HepG2 (cell line): ENCODE data around the gene SULT2B1. TPM values are rescaled to one million over a fixed set of nuclear protein-coding genes. Genes with fewer than 3 reads are reported as not detected.
A peak's percentile ranks its signal among the peaks of the same experiment; 100 is the strongest.

Experiments
- BRCA1 ChIP-seq: sonication (generic); formaldehyde crosslinking; IDR thresholded peaks from 2 replicates; pipeline ENCODE4 v1.4.0; 2020; ENCODE audit warnings: missing genetic modification reagents
- CEBPB ChIP-seq: IDR thresholded peaks from 2 replicates; pipeline ENCODE4 v1.6.1; 2011; ENCODE audit warnings: low read depth, low read length, improper control_type of control experiment, borderline replicate concordance
- FOXP4 ChIP-seq: sonication (generic); formaldehyde crosslinking; IDR thresholded peaks from 2 replicates; pipeline ENCODE4 v1.4.0; 2020; ENCODE audit warnings: missing genetic modification reagents
- HBP1 ChIP-seq: IDR thresholded peaks from 2 replicates; pipeline ENCODE4 v1.6.1; 2016; ENCODE audit warnings: low read depth, control low read depth
- JUN ChIP-seq: sonication (generic); formaldehyde crosslinking; IDR thresholded peaks from 2 replicates; pipeline ENCODE4 v1.4.0; 2020; ENCODE audit warnings: mild to moderate bottlenecking, missing genetic modification reagents
- MAF1 ChIP-seq: sonication (generic); formaldehyde crosslinking; IDR thresholded peaks from 2 replicates; pipeline ENCODE4 v1.5.0; 2020; ENCODE audit warnings: missing genetic modification reagents, borderline replicate concordance
- MTA3 ChIP-seq: sonication (generic); formaldehyde crosslinking; IDR thresholded peaks from 2 replicates; pipeline ENCODE4 v1.4.0; 2020; ENCODE audit warnings: missing genetic modification reagents
- NR2F1 ChIP-seq, 2 experiments: fragments of 450-650 bp in 1 of 2; formaldehyde crosslinking in 1 of 2; IDR thresholded peaks; 2 replicates each; pipeline versions ENCODE4 v1.5.0 to v1.6.1; 2016 to 2020; ENCODE audit warnings: mild to moderate bottlenecking in 1 of 2, missing compliant biosample characterization in 1 of 2, missing genetic modification reagents in 1 of 2, moderate library complexity in 1 of 2
- NRL ChIP-seq: sonication (generic); formaldehyde crosslinking; IDR thresholded peaks from 2 replicates; pipeline ENCODE4 v1.5.0; 2020; ENCODE audit warnings: missing genetic modification reagents, mild to moderate bottlenecking, moderate library complexity, borderline replicate concordance
- RARA ChIP-seq: IDR thresholded peaks from 2 replicates; pipeline ENCODE4 v1.6.1; 2016; ENCODE audit warnings: missing genetic modification reagents, missing compliant biosample characterization
- RBAK ChIP-seq: sonication (generic); formaldehyde crosslinking; IDR thresholded peaks from 2 replicates; pipeline ENCODE4 v1.5.1; 2020; ENCODE audit warnings: mild to moderate bottlenecking, missing genetic modification reagents
- RXRB ChIP-seq: IDR thresholded peaks from 2 replicates; pipeline ENCODE4 v1.6.1; 2016; ENCODE audit warnings: borderline replicate concordance, missing genetic modification reagents, missing compliant biosample characterization
- XRCC5 ChIP-seq: fragments of 200-400 bp; formaldehyde crosslinking; optimal IDR thresholded peaks from 2 replicates; pipeline ENCODE3; 2017; ENCODE audit warnings: mild to moderate bottlenecking, low read length
- ZMYM3 ChIP-seq: sonication (generic); formaldehyde crosslinking; IDR thresholded peaks from 2 replicates; pipeline ENCODE4 v1.5.1; 2020; ENCODE audit warnings: mild to moderate bottlenecking, missing genetic modification reagents
- ZNF451 ChIP-seq: sonication (generic); formaldehyde crosslinking; IDR thresholded peaks from 2 replicates; pipeline ENCODE4 v1.5.0; 2020; ENCODE audit warnings: mild to moderate bottlenecking, missing genetic modification reagents
- polyA plus RNA-seq, 8 experiments: library from polyadenylated mRNA; depleted of rRNA in 3 of 8; stranded (reverse) in 7 of 8; unstranded in 1 of 8; fragments of >200 nt; fragmentation: Illumina TruSeq in 4 of 8; extraction: Trizol in 4 of 8; gene quantifications; 2 replicates each; pipeline versions ENCODE4 v1.2.1 to v1.2.3, GENCODE V29; 2011 to 2016; ENCODE audit warnings: low read depth in 4 of 8, missing spikeins in 1 of 8, mixed read lengths in 1 of 8; ENCODE audit not compliant: insufficient read depth in 1 of 8
- total RNA-seq, 5 experiments: library from RNA; depleted of rRNA; stranded (reverse); fragments of >200 nt; fragmentation: Illumina TruSeq; extraction: Trizol; gene quantifications; 2 replicates each; pipeline ENCODE4 v1.2.3, GENCODE V29; 2016; ENCODE audit warnings: low read depth in 1 of 5
- TF ChIP-seq, protein P1 (sequence below): IDR thresholded peaks from 2 replicates; pipeline ENCODE4 v1.4.0; 2020; ENCODE audit warnings: mild to moderate bottlenecking, missing genetic modification reagents
- TF ChIP-seq, protein P2 (sequence below): sonication (generic); formaldehyde crosslinking; IDR thresholded peaks from 2 replicates; pipeline ENCODE4 v1.4.0; 2020; ENCODE audit warnings: missing genetic modification reagents
- TF ChIP-seq, protein P3 (sequence below): sonication (generic); formaldehyde crosslinking; IDR thresholded peaks from 2 replicates; pipeline ENCODE4 v1.5.1; 2020; ENCODE audit warnings: missing genetic modification reagents, mild to moderate bottlenecking, borderline replicate concordance

Gene SULT2B1
- total and polyA plus RNA-seq, 2 of the 13 experiments (the other 11 are each of a cell fraction or from before 2014, with no cell fraction given) = 0.13 TPM; not detected in 1

GRCh38 chr19:48556163-48556562 lies 4.2 kb downstream of the SULT2B1 start (continued):
- TF ChIP-seq, protein P1, sequence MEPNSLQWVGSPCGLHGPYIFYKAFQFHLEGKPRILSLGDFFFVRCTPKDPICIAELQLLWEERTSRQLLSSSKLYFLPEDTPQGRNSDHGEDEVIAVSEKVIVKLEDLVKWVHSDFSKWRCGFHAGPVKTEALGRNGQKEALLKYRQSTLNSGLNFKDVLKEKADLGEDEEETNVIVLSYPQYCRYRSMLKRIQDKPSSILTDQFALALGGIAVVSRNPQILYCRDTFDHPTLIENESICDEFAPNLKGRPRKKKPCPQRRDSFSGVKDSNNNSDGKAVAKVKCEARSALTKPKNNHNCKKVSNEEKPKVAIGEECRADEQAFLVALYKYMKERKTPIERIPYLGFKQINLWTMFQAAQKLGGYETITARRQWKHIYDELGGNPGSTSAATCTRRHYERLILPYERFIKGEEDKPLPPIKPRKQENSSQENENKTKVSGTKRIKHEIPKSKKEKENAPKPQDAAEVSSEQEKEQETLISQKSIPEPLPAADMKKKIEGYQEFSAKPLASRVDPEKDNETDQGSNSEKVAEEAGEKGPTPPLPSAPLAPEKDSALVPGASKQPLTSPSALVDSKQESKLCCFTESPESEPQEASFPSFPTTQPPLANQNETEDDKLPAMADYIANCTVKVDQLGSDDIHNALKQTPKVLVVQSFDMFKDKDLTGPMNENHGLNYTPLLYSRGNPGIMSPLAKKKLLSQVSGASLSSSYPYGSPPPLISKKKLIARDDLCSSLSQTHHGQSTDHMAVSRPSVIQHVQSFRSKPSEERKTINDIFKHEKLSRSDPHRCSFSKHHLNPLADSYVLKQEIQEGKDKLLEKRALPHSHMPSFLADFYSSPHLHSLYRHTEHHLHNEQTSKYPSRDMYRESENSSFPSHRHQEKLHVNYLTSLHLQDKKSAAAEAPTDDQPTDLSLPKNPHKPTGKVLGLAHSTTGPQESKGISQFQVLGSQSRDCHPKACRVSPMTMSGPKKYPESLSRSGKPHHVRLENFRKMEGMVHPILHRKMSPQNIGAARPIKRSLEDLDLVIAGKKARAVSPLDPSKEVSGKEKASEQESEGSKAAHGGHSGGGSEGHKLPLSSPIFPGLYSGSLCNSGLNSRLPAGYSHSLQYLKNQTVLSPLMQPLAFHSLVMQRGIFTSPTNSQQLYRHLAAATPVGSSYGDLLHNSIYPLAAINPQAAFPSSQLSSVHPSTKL (CRISPR knock-in tag) = peak; percentile 24; the same call in 1 of the 2 replicates
- TF ChIP-seq NRL (CRISPR knock-in tag) (no peak), FOXP4 (CRISPR knock-in tag) (no peak), RBAK (CRISPR knock-in tag) (no peak), ZMYM3 (peak; percentile 58; the same call in 1 of the 2 replicates), NR2F1 (CRISPR knock-in tag; IDR thresholded peaks at IDR 0.05) (peak in 1 of 2 experiments; percentile 47; a peak in 1 of 4 replicates), ZNF451 (CRISPR knock-in tag) (no peak), BRCA1 (no peak), RXRB (CRISPR knock-in tag) (peak; percentile 41; the same call in 1 of the 2 replicates), XRCC5 (peak; percentile 19), HBP1 (CRISPR knock-in tag) (0 out of 2 replicates have a peak, but pooled peaks have one; percentile 34), CEBPB (peak; percentile 87), RARA (CRISPR knock-in tag) (peak; percentile 75), JUN (CRISPR knock-in tag) (0 out of 2 replicates have a peak, but pooled peaks have one; percentile 57), MTA3 (CRISPR knock-in tag) (no peak), MAF1 (no peak)
- TF ChIP-seq, protein P2, sequence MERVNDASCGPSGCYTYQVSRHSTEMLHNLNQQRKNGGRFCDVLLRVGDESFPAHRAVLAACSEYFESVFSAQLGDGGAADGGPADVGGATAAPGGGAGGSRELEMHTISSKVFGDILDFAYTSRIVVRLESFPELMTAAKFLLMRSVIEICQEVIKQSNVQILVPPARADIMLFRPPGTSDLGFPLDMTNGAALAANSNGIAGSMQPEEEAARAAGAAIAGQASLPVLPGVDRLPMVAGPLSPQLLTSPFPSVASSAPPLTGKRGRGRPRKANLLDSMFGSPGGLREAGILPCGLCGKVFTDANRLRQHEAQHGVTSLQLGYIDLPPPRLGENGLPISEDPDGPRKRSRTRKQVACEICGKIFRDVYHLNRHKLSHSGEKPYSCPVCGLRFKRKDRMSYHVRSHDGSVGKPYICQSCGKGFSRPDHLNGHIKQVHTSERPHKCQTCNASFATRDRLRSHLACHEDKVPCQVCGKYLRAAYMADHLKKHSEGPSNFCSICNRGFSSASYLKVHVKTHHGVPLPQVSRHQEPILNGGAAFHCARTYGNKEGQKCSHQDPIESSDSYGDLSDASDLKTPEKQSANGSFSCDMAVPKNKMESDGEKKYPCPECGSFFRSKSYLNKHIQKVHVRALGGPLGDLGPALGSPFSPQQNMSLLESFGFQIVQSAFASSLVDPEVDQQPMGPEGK = no peak; the same call in 1 of the 2 replicates
- TF ChIP-seq, protein P3, sequence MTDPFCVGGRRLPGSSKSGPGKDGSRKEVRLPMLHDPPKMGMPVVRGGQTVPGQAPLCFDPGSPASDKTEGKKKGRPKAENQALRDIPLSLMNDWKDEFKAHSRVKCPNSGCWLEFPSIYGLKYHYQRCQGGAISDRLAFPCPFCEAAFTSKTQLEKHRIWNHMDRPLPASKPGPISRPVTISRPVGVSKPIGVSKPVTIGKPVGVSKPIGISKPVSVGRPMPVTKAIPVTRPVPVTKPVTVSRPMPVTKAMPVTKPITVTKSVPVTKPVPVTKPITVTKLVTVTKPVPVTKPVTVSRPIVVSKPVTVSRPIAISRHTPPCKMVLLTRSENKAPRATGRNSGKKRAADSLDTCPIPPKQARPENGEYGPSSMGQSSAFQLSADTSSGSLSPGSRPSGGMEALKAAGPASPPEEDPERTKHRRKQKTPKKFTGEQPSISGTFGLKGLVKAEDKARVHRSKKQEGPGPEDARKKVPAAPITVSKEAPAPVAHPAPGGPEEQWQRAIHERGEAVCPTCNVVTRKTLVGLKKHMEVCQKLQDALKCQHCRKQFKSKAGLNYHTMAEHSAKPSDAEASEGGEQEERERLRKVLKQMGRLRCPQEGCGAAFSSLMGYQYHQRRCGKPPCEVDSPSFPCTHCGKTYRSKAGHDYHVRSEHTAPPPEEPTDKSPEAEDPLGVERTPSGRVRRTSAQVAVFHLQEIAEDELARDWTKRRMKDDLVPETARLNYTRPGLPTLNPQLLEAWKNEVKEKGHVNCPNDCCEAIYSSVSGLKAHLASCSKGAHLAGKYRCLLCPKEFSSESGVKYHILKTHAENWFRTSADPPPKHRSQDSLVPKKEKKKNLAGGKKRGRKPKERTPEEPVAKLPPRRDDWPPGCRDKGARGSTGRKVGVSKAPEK (CRISPR knock-in tag) = 0 out of 2 replicates have a peak, but pooled peaks have one; percentile 45
